Lower lobe of right lung (tissue), 2 donors: Measurements from ENCODE around the gene CPLX1. TPM values are rescaled to one million over a fixed set of nuclear protein-coding genes. Genes with fewer than 3 reads are reported as not detected.

Experiments
- ATAC-seq, 2 donors: fragments of 200-7000 bp; cut with Tn5 transposase; one replicate each; pipeline ENCODE4 v1.9.1; 2020 to 2022; ENCODE audit warnings: mild to moderate bottlenecking in 2 of 2, moderate library complexity in 2 of 2
- DNase-seq: peaks from one replicate; pipeline ENCODE4 v3.0.0-alpha.2; 2020
- H3K27ac ChIP-seq: fragments of 200-600 bp; one replicate; pipeline ENCODE4 v1.8.0; 2022
- H3K27me3 ChIP-seq: fragments of 200-600 bp; one replicate; pipeline ENCODE4 v1.8.0; 2022; ENCODE audit warnings: low read depth
- H3K36me3 ChIP-seq: fragments of 200-600 bp; one replicate; pipeline ENCODE4 v1.8.0; 2022; ENCODE audit warnings: mild to moderate bottlenecking
- H3K4me1 ChIP-seq: fragments of 200-600 bp; one replicate; pipeline ENCODE4 v1.8.0; 2022
- H3K4me3 ChIP-seq: fragments of 200-600 bp; one replicate; pipeline ENCODE4 v1.8.0; 2022; ENCODE audit warnings: mild to moderate bottlenecking
- H3K9me3 ChIP-seq: fragments of 200-600 bp; one replicate; pipeline ENCODE4 v1.8.0; 2022
- CTCF ChIP-seq: fragments of 200-600 bp; IDR thresholded peaks from one replicate; pipeline ENCODE4 v1.8.0; 2022; ENCODE audit warnings: antibody characterized with exemption, mild to moderate bottlenecking
- intact Hi-C: fragments of 100-400 bp; cut with DNase I; formaldehyde crosslinking; loops from one replicate; pipeline ENCODE4 v1.11.0; 2022
- total RNA-seq: library from RNA; stranded (reverse); fragmentation: NEBNext Ultra II Directional; extraction: Animal tissue kit (Norgen Biotek cat#: 25700); gene quantifications from one replicate; pipeline ENCODE4 v1.2.1, GENCODE V29; 2021
- donor health status: DM: no; HTN: yes; CAD: no; lungs with severe emphysema.

Gene CPLX1
- total RNA-seq, 1 donor from 2014 or later, result 3.9 TPM

DNA sequence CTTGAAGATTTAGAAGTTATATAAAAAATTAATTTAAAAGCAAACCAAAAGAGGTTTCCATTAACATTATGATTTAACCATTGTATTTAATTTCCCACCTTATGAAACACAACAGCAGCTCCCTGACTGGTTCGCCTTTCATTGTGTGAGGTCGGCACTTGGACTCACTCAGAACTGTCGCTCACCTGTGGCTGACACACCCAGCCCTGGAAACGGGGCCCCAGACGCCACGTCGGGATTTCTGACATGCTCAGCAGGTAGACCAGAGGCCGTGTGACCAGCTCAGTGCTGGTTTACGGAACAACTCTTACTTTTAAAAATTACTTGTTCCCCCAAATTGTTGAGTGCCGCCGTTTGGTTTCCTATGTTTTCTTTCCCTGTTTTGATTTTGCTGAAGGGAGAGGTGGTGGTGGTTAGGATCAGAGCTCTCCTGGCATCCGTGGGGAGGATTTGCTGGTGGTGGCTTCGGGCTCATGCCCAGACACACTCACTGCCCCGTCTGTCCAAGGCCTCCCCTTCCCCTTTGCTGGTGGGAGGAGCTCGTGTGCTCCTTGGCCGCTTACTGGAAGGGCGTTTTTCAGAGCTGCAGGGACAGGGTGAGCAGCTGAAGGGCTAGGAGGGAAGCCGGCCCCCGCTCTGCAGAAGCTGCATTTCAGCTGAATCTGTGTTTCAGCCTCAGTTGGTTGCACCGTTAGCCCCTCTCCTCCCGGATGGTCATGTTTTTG lies 59.2 kb downstream of the CPLX1 start:
- H3K27me3 ChIP-seq, result no peaks in the 10 kb centered on the region
- peaks cover 3% of the 10 kb centered on the region for H3K4me1 ChIP-seq
- no peak overlapping the region for H3K27ac ChIP-seq
- intact Hi-C loops, result no loop called here
- peaks cover 94% of the 10 kb centered on the region for H3K36me3 ChIP-seq
- H3K9me3 ChIP-seq, result no peaks in the 10 kb centered on the region
- TF ChIP-seq CTCF, result no peak
- ATAC-seq (no peak), DNase-seq (peak; percentile 35)
- H3K4me3 ChIP-seq, result no peak overlapping the region

DNA sequence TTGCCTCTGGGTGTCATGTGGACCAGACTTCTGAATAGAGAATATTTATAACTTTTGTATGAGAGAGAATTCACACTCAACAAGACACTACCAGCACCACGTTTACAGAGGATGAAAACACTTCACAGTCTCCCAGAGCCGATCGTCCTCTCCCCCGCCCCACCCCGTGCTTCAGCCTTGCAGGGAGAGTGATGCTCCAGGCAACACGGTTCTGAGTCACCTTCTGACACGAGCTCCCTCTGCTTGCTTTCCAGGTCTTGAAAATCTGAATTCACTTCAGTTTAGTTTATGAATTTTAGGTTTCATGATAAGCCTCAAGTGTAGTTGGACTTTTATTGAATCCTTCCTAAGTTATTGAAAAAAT lies 59.8 kb downstream of the CPLX1 start:
- no peaks in the 10 kb centered on the region for H3K9me3 ChIP-seq
- TF ChIP-seq CTCF, result no peak
- intact Hi-C loops, result no loop called here
- H3K27me3 ChIP-seq, result no peaks in the 10 kb centered on the region
- peaks cover 3% of the 10 kb centered on the region for H3K4me1 ChIP-seq
- no peak overlapping the region for H3K4me3 ChIP-seq
- H3K36me3 ChIP-seq, result peaks cover 95% of the 10 kb centered on the region
- H3K27ac ChIP-seq, result no peak overlapping the region
- DNase-seq (peak; percentile 30), ATAC-seq (no peak)

DNA sequence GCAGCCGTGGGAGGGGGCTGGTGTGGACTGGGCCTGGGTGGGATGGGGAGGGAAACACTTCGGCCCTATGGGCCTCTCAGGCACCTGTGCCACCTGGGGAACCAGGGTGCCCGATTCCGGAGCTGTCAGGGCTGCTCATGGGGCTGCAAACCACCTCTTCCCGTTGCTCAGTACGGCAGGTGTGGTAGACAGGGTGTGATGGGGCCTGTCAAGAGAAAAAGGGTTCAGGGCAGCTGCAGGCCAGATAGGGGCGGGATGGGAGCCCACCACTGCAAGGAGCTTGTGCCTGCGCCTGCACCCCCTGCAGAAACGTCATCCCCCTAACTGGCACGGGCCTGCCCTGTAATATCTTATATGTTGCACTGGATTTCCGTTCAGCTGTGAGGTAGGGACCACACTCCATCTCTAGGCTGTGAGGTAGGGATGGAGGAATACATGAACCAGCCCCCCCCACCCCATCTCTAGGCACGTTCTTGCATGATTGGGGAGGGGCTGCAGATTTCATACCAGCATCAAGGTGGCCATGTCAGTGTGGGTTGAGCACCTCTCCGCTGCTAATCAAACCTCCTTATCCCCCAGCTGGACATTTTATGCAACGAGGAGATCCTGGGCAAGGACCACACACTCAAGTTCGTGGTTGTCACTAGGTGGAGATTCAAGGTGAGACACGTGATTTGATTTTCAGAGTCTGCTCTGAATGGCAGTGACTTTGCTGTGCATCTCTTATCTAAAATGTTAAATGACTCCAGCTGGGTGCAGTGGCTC lies 61.3 kb downstream of the CPLX1 start:
- Histone ChIP-seq H3K27me3 (no peaks in the 10 kb centered on the region), H3K9me3 (no peaks in the 10 kb centered on the region), H3K27ac (no peak overlapping the region), H3K4me3 (no peak overlapping the region), H3K4me1 (peaks cover 3% of the 10 kb centered on the region), H3K36me3 (peaks cover 91% of the 10 kb centered on the region)
- ATAC-seq (peak in 1 of 2 donors; percentile 28), DNase-seq (peak; percentile 26)
- intact Hi-C loops, result no loop called here
- TF ChIP-seq CTCF, result no peak

DNA sequence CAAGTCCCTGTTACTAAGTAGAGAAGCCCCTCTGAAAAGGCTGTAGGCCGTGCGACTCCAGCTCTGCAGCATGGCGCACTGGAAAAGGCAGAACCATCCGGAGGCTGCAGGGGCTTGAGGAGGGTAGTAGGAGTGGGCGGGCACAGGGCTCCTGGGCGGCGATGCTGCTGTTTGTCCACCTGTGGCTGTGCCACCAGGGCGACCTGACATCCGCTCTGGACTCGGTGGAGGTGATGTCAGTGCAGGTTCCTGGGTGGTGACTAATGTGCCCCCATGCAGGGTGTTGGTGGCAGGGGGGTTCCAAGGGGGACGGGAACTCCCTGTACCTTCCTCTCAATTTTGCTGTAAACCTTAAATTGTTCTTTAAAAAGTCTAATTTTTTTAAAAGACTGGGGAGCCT lies 62.0 kb downstream of the CPLX1 start:
- peak; percentile 28 for DNase-seq
- no peaks in the 10 kb centered on the region for H3K9me3 ChIP-seq
- H3K36me3 ChIP-seq, result peaks cover 85% of the 10 kb centered on the region
- no peak for TF ChIP-seq CTCF
- intact Hi-C loops, result no loop called here
- no peaks in the 10 kb centered on the region for H3K27me3 ChIP-seq
- peak in 1 of 2 donors; percentile 6 for ATAC-seq
- H3K4me1 ChIP-seq, result peaks cover 3% of the 10 kb centered on the region
- no peak overlapping the region for H3K27ac ChIP-seq
- no peak overlapping the region for H3K4me3 ChIP-seq

- TF ChIP-seq CTCF, result no peak
- intact Hi-C loops, result no loop called here
- Histone ChIP-seq H3K27ac (no peak overlapping the region), H3K27me3 (no peaks in the 10 kb centered on the region), H3K9me3 (no peaks in the 10 kb centered on the region), H3K4me3 (no peak overlapping the region), H3K4me1 (peaks cover 3% of the 10 kb centered on the region), H3K36me3 (peaks cover 80% of the 10 kb centered on the region)
- ATAC-seq, result no peak
- peak; percentile 32 for DNase-seq
Measured at GRCh38 chr4:763191-763810, 62.6 kb downstream of the CPLX1 start.
